GM18505 (cell line): ENCODE results near the gene POLR3E.
A peak's percentile ranks its signal among the peaks of the same experiment; 100 is the strongest.
"Not testable (repeated sequence)": the region's sequence is repeated elsewhere in the genome, so short reads cannot be mapped to it uniquely, and the experiment has no call there.

Experiments
- ATAC-seq: cut with Tn5 transposase; IDR thresholded peaks from one replicate; pipeline ENCODE4 v1.9.1; 2021; ENCODE audit not compliant: unreplicated experiment
- POLR2A ChIP-seq: IDR thresholded peaks from 4 replicates; pipeline ENCODE4 v1.6.1; 2011; ENCODE audit warnings: borderline replicate concordance; ENCODE audit not compliant: insufficient read depth, insufficient read length; ENCODE audit errors: extremely low read depth

The POLR3E gene

GRCh38 chr16:22360963-22361659, 63.9 kb downstream of the POLR3E start:
- no peak for ATAC-seq
- TF ChIP-seq POLR2A, result no peak

GRCh38 chr16:22364241-22364640, 67.0 kb downstream of the POLR3E start:
- TF ChIP-seq POLR2A, result no peak
- ATAC-seq, result no peak

DNA sequence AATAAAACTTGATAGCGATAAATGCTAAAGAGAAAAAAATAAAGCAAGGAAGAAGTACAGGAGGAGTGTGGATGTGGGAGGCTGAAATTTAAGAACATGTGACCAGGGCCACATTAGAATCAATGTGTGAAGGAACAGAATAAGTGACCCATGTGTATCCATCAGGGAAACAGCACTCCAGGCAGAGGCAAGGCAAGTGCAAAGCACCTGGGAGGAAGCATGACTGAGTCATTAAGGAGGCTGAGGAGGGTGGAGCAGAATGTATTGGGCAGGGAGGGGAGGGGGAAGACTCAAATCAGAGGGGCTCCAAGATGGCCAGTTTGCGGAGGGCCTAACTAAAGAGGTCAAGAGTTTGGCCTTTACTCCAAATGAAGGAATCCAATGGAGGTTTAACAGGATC, 69.2 kb downstream of the POLR3E start:
- no peak for ATAC-seq
- no peak for TF ChIP-seq POLR2A

GRCh38 chr16:22366889-22367288, 69.7 kb downstream of the POLR3E start:
- no peak for ATAC-seq
- no peak for TF ChIP-seq POLR2A

DNA sequence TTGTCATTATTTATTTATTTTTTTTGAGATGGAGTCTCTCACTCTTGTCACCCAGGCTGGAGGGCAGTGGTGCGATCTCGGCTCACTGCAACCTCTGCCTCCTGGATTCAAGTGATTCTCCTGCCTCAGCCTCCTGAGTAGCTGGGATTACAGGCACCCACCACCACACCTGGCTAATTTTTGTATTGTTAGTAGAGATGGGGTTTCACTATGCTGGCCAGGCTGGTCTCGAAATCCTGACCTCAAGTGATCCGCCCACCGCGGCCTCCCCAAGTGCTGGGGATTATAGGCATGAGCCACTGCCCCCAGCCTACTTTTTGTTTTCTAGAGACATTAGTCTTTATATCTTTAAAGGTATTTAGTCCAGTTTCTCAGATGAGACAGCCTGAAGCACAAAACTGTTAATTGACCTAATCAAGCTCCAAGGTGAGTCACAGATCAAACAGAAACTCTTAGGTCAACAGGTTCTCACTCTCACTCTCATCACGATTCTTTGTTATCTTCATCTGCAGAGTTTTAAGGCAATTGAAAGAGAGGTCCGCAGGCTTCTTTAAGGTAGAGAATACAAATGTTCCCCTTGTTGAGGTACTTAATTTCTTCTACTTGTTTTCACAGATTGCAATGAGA, 71.1 kb downstream of the POLR3E start:
- not testable (repeated sequence) for ATAC-seq

DNA sequence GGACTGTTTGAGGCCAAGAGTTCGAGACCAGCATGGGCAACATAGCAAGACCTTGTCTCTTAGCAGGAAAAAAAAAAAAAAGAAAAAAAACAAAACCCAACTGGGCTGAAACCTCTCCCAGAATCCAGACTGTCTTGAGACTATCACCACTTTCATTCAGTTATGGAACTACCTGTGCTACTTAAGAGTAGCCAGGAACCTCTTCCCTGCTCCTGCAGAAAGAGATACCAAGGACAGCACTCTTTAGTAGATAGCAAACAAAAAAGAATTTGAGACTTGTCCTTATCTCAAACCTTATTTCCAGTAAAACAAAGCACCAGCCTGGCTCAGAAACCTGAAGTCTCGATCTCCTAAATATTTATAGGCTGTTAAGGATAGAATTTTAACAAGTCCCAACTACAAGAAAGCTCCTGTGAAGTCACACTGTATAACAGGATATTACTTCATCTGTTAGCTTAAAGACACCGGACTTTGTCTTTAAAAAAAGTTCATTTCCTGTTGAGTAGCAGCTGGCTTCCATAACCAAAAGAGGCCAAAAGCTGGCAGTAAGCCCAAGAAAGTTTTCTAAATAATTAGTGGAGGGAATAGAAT, 72.1 kb downstream of the POLR3E start:
- no peak for TF ChIP-seq POLR2A
- ATAC-seq, result no peak

DNA sequence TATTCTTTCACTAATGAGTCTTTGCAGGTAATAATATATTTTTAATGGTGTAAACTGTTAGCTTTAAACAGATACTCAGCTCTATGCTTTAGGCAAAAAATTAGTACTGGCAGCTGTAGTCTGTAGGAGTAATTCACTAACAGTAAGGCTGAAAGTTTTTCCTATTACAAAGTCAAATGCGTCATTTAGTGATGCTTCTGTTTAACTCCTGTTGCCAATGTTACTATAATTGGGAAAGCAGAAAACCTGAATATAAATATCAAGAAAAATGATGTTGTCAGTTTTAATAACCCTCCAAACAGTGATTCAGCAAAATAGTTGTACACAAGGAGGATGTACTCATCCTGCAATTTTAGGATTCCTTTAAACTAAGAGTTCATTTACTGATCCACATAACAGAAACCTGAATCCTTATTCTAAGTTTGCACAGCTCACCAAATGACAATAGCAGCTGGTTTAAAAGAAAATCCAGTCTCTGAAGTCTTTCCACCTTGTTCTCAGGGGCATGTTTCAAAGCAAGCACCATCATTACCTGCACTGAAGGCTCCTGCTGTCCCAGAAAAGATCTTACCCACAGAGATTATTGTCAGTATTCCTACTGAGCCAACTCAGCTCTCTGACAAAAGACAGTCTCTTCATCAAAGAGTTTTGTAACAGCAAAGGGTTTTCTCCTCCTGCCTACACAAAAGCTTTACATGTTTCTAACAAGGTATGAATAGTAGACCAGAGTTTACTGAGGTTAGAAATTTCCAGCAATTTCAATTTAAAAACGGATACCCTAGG, 73.0 kb downstream of the POLR3E start:
- ATAC-seq, result no peak
- TF ChIP-seq POLR2A, result no peak

GRCh38 chr16:22372882-22373661, 75.9 kb downstream of the POLR3E start:
- TF ChIP-seq POLR2A, result no peak
- no peak for ATAC-seq

DNA sequence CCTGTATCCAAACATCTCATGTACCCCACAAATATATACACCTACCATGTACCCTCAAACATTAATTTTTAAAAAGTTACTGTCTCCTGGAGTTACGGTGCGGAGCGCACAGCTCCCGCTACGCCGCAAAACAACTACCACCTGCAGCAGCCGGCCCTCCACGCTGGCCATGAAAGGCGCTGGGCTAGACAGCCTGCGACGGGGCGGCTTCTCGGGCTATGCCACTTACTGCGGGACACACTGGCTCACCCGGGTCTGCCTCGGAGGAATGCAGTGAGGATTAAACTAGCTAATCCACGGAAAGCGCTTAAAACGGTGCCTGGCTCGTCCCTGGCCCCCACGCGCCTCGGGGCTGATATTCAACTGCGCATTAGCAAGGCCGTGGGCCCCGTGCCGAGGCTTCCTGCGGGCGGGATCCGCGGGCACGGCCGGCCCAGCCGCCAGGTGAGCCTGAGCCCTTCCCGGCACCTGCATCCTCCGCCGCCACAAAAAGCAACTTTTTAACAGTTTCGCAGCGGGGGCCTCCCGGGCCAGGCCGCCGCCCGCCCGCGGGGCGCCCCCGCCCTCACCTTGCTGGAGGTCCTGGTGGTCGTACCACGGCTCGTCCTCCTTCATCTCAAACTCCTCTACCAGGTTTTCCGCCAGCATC, 76.6 kb downstream of the POLR3E start:
- peak; percentile 21 for ATAC-seq
- TF ChIP-seq POLR2A, result no peak

DNA sequence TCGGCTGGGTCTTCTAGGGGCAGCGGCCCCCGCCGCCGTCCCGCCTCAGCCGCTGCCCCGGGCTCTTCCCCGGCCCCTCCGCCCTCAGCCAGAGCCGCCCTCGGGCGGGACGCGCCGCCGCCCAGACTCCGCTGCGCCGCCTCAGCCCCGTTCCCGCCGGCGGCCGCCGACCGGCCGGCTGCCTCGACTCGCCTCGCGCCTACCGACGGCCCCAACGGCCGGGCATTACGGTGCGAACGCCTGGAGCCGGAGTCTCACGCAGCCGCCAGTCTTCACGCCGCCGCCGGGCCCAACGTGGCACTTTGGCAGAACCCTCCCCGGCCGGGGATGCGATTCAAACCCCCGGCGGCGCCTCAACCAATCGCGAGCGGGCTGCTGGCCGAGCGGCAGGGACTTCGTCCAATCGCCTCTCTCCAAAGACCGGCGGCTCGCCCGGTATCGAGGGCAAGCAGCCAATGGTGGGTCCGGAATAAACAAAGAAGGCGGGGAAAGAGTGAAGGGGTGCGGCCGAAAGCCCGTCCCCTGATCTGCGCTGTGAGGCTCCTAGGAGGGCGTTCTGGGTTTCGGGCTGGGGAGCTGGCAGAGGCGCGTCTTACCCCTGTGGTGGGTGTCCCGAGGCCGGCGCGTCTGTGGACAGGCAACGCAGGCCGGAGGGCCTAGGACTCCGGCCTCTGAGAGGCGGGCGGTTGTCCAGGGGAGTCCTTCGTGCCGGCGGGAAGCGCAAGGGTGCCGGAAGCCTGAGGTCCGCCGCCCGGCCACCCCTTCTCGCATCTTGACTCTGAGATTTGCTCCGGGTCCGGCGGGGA, 77.3 kb downstream of the POLR3E start, which contains the start of gene CDR2:
Gene CDR2, minus strand, starts transcription at position 309 of the 806 bp plus-strand sequence. CDS start 310 bp downstream, outside the sequence.
- peak; percentile 82 for TF ChIP-seq POLR2A
- ATAC-seq, result peak; percentile 88

DNA sequence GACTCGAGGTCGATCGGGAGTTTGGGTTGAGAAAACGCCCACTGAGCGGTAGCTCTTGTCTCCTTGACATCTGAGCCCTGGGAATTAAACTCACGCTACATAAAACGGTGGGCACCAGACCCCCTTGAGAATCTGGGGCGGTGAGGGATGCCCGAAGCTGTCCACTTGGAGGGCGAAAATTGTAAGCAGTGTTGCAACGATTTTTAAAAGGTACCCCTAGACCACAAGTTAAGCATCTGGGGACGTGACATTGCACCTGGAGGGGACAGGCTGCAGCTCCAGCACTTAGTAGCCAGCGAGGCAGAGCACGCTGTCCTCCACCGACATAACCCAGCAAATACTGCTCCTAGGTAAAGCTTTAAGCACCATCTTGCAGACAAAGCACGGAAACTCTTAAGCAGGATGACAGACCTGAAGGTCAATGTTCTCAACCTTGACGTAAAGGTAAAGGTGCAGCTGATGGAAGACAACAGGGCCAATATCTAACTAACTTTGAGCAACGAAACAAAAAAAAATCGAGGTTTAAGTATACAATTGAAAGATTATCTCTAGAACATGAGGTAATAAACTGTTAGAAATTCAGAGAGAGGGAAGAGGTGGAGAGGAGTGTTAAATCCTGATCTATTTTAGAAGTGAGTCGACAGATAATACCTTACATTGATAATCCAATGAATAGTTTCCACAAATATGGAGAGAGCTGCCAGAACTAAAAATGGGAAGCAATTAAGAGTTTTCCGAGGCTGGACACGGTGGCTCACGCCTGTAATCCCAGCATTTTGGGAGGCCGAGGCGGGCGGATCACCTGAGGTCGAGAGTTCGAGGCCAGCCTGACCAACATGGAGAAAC, 78.1 kb downstream of the POLR3E start:
- no peak for ATAC-seq
- TF ChIP-seq POLR2A, result no peak
